Activated T-helper 17 cell treated with anti-CD3 and anti-CD28 coated beads, Interleukin-2, amount 50 U/mL, for 72 hours (primary cell): ENCODE measurements around the gene ALG13. TPM values are rescaled to one million over a fixed set of nuclear protein-coding genes. Genes with fewer than 3 reads are reported as not detected.
"Not testable (repeated sequence)": the region's sequence is repeated elsewhere in the genome, so short reads cannot be mapped to it uniquely, and the experiment has no call there.

Source experiments
- ATAC-seq: fragments of 150-1000 bp; cut with Tn5 transposase; replicated peaks from 2 replicates; pipeline ENCODE4 v1.10.0; 2021; ENCODE audit warnings: mild to moderate bottlenecking, moderate library complexity
- H3K27ac Mint-ChIP-seq: one replicate; pipeline ENCODE4 v1.8.0; 2022; ENCODE audit warnings: mixed read lengths
- H3K27me3 Mint-ChIP-seq: one replicate; pipeline ENCODE4 v1.8.0; 2022; ENCODE audit warnings: mixed read lengths
- H3K36me3 Mint-ChIP-seq: one replicate; pipeline ENCODE4 v1.8.0; 2022; ENCODE audit warnings: low read depth, mild to moderate bottlenecking, mixed read lengths
- H3K4me1 Mint-ChIP-seq: one replicate; pipeline ENCODE4 v1.8.0; 2022; ENCODE audit warnings: mixed read lengths
- H3K4me3 Mint-ChIP-seq: one replicate; pipeline ENCODE4 v1.8.0; 2022; ENCODE audit warnings: mild to moderate bottlenecking, mixed read lengths
- H3K9me3 Mint-ChIP-seq: one replicate; pipeline ENCODE4 v1.8.0; 2022; ENCODE audit warnings: mixed read lengths
- total RNA-seq, 2 donors: library from RNA; stranded (reverse); gene quantifications; one replicate each; pipeline ENCODE4 v1.2.3, GENCODE V29; 2022

Gene ALG13
- total RNA-seq, 2 donors from 2014 or later: 49.0 to 83.1 TPM

- H3K27me3 Mint-ChIP-seq: no peaks in the 10 kb centered on the region
- no peaks in the 10 kb centered on the region for H3K9me3 Mint-ChIP-seq
- H3K36me3 Mint-ChIP-seq: peaks cover 73% of the 10 kb centered on the region
- no peak for ATAC-seq
- no peaks in the 10 kb centered on the region for H3K4me1 Mint-ChIP-seq
- no peak overlapping the region for H3K27ac Mint-ChIP-seq
- H3K4me3 Mint-ChIP-seq: no peak overlapping the region
Measured at GRCh38 chrX:111719426-111720210, 38.6 kb downstream of the ALG13 start.

- no peak for ATAC-seq
- H3K4me3 Mint-ChIP-seq: no peak overlapping the region
- no peaks in the 10 kb centered on the region for H3K9me3 Mint-ChIP-seq
- H3K4me1 Mint-ChIP-seq: no peaks in the 10 kb centered on the region
- H3K27ac Mint-ChIP-seq: no peak overlapping the region
- no peaks in the 10 kb centered on the region for H3K27me3 Mint-ChIP-seq
- H3K36me3 Mint-ChIP-seq: peaks cover 91% of the 10 kb centered on the region
Measured at GRCh38 chrX:111728096-111728495, 47.1 kb downstream of the ALG13 start.

- Mint-ChIP-seq H3K4me3 (no peak overlapping the region), H3K36me3 (peaks cover 95% of the 10 kb centered on the region), H3K27ac (no peak overlapping the region), H3K27me3 (no peaks in the 10 kb centered on the region), H3K9me3 (no peaks in the 10 kb centered on the region), H3K4me1 (no peaks in the 10 kb centered on the region)
- no peak for ATAC-seq
Measured at GRCh38 chrX:111731351-111731750, 50.4 kb downstream of the ALG13 start.

- ATAC-seq: no peak
- H3K4me1 Mint-ChIP-seq: no peaks in the 10 kb centered on the region
- H3K27me3 Mint-ChIP-seq: no peaks in the 10 kb centered on the region
- no peak overlapping the region for H3K4me3 Mint-ChIP-seq
- H3K36me3 Mint-ChIP-seq: peaks cover 99% of the 10 kb centered on the region
- no peaks in the 10 kb centered on the region for H3K9me3 Mint-ChIP-seq
- H3K27ac Mint-ChIP-seq: no peak overlapping the region
Measured at GRCh38 chrX:111736571-111736970, 55.6 kb downstream of the ALG13 start.

- ATAC-seq: no peak
- Mint-ChIP-seq H3K9me3 (no peaks in the 10 kb centered on the region), H3K27ac (no peak overlapping the region), H3K4me1 (peaks cover 6% of the 10 kb centered on the region), H3K4me3 (no peak overlapping the region), H3K36me3 (peaks cover 92% of the 10 kb centered on the region), H3K27me3 (no peaks in the 10 kb centered on the region)
Measured at GRCh38 chrX:111742018-111742417, 61.0 kb downstream of the ALG13 start.

- Mint-ChIP-seq H3K27ac (no peak overlapping the region), H3K4me1 (peaks cover 6% of the 10 kb centered on the region), H3K4me3 (no peak overlapping the region), H3K9me3 (no peaks in the 10 kb centered on the region), H3K27me3 (no peaks in the 10 kb centered on the region), H3K36me3 (peaks cover 90% of the 10 kb centered on the region)
- ATAC-seq: no peak
Measured at GRCh38 chrX:111743316-111743715, 62.3 kb downstream of the ALG13 start.

- Mint-ChIP-seq H3K36me3 (peaks cover 73% of the 10 kb centered on the region), H3K27me3 (no peaks in the 10 kb centered on the region), H3K4me3 (no peak overlapping the region), H3K4me1 (no peaks in the 10 kb centered on the region), H3K27ac (no peak overlapping the region), H3K9me3 (no peaks in the 10 kb centered on the region)
- no peak for ATAC-seq
Measured at GRCh38 chrX:111756486-111756885, 75.5 kb downstream of the ALG13 start.

- H3K36me3 Mint-ChIP-seq: peaks cover 62% of the 10 kb centered on the region
Measured at GRCh38 chrX:111759686-111760085, 78.7 kb downstream of the ALG13 start.

GRCh38 chrX:111761578-111762135 lies 80.7 kb downstream of the ALG13 start:
- Mint-ChIP-seq H3K27ac (peak overlapping the region; percentile 28), H3K4me1 (no peaks in the 10 kb centered on the region), H3K36me3 (peaks cover 76% of the 10 kb centered on the region), H3K4me3 (no peak overlapping the region), H3K27me3 (no peaks in the 10 kb centered on the region), H3K9me3 (no peaks in the 10 kb centered on the region)
- peak; percentile 18 for ATAC-seq

More at GRCh38 chrX:111759686-111760085, 78.7 kb downstream of the ALG13 start:
- Mint-ChIP-seq H3K27ac (no peak overlapping the region), H3K4me1 (no peaks in the 10 kb centered on the region), H3K4me3 (no peak overlapping the region), H3K27me3 (no peaks in the 10 kb centered on the region), H3K9me3 (no peaks in the 10 kb centered on the region)
- ATAC-seq: no peak

GRCh38 chrX:111778591-111778990 lies 97.6 kb downstream of the ALG13 start:
- Mint-ChIP-seq H3K36me3 (no peaks in the 10 kb centered on the region), H3K4me3 (no peak overlapping the region), H3K27ac (no peak overlapping the region), H3K27me3 (no peaks in the 10 kb centered on the region), H3K4me1 (no peaks in the 10 kb centered on the region), H3K9me3 (no peaks in the 10 kb centered on the region)
- ATAC-seq: no peak

- H3K27me3 Mint-ChIP-seq: no peaks in the 10 kb centered on the region
Measured at GRCh38 chrX:111779582-111779981, 98.6 kb downstream of the ALG13 start.

GRCh38 chrX:111784667-111785066 lies 103.7 kb downstream of the ALG13 start:
- H3K9me3 Mint-ChIP-seq: peaks cover 9% of the 10 kb centered on the region
- H3K27ac Mint-ChIP-seq: no peak overlapping the region
- H3K4me1 Mint-ChIP-seq: no peaks in the 10 kb centered on the region
- H3K4me3 Mint-ChIP-seq: no peak overlapping the region
- H3K27me3 Mint-ChIP-seq: no peaks in the 10 kb centered on the region
- ATAC-seq: no peak
- no peaks in the 10 kb centered on the region for H3K36me3 Mint-ChIP-seq

More at GRCh38 chrX:111779582-111779981, 98.6 kb downstream of the ALG13 start:
- ATAC-seq: no peak
- no peaks in the 10 kb centered on the region for H3K9me3 Mint-ChIP-seq
- no peaks in the 10 kb centered on the region for H3K4me1 Mint-ChIP-seq
- no peak overlapping the region for H3K27ac Mint-ChIP-seq
- H3K36me3 Mint-ChIP-seq: no peaks in the 10 kb centered on the region
- no peak overlapping the region for H3K4me3 Mint-ChIP-seq

GRCh38 chrX:111790054-111790453 lies 109.1 kb downstream of the ALG13 start:
- not testable (repeated sequence) for H3K27ac Mint-ChIP-seq, H3K9me3 Mint-ChIP-seq, H3K36me3 Mint-ChIP-seq, ATAC-seq, H3K4me1 Mint-ChIP-seq, H3K4me3 Mint-ChIP-seq, H3K27me3 Mint-ChIP-seq
